C4-2B (cell line): ENCODE results near the gene PELI1.

Experiments
- ZFX ChIP-seq: fragments of 450-650 bp; IDR thresholded peaks from 2 replicates; pipeline ENCODE4 v1.6.1; 2017
- TF ChIP-seq, protein P1 (sequence below): fragments of 450-650 bp; conservative IDR thresholded peaks from 2 replicates; pipeline ENCODE4 v1.5.1; 2017; ENCODE audit warnings: mild to moderate bottlenecking

DNA sequence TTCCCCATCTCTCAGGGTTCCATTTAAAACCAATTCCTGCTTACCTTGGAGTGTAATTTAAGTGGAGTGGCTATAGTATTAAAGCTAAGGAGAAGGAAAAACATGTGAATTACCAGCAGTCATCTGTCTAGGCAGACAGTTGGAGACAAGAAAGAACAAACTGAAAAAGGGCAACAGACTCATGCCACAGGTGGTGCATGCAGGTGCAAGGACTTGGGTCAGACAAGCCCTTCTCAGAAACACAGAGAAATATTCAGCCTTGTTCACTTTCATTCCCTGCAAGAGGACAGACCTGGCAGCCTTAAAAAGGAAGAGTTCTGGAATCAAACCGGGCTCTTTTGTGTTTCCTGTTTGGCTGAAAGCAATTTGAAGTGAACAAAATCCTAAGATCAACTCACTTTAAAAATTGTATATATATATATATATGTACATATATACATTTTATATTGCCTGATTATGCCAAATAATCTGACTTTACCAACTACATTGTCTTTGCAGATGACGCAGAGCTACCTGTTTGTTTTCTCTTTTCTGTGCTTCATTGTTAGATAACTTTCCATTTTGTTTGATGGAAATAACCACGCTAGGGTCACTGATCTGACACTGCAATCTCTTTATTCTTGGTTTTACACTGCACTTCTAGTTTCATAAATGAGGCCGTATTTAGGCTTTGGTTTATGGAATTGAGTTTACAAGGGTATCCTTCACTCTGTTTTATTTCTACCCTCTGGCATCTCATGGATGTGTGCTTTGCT is 89.9 kb downstream of the PELI1 start:
- TF ChIP-seq, protein P1, sequence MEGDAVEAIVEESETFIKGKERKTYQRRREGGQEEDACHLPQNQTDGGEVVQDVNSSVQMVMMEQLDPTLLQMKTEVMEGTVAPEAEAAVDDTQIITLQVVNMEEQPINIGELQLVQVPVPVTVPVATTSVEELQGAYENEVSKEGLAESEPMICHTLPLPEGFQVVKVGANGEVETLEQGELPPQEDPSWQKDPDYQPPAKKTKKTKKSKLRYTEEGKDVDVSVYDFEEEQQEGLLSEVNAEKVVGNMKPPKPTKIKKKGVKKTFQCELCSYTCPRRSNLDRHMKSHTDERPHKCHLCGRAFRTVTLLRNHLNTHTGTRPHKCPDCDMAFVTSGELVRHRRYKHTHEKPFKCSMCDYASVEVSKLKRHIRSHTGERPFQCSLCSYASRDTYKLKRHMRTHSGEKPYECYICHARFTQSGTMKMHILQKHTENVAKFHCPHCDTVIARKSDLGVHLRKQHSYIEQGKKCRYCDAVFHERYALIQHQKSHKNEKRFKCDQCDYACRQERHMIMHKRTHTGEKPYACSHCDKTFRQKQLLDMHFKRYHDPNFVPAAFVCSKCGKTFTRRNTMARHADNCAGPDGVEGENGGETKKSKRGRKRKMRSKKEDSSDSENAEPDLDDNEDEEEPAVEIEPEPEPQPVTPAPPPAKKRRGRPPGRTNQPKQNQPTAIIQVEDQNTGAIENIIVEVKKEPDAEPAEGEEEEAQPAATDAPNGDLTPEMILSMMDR, result no peak
- no peak for TF ChIP-seq ZFX
